ENCODE measurements around the gene CAP2.
"Not testable (repeated sequence)": the region's sequence is repeated elsewhere in the genome, so short reads cannot be mapped to it uniquely, and the experiment has no call there.

Gene CAP2

DNA sequence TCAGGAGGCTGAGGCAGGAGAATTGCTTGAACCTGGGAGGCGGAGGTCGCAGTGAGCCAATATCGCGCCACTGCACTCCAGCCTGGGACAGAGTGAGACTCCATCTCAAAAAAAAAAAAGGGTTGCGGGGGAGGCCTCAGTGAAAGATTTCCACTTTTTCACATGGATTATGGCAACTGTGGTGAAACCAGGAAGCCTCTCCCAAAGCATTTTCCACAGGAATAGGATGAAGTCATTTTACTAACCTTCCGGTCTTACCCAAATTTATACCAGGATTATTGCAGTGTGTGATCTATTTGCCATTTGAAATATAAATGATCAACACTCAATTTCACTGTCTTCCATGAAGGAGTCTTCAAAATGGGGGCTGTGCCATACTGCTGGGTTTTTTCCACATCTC lies 113.1 kb downstream of the CAP2 start:
- FAIRE-seq = no peak

DNA sequence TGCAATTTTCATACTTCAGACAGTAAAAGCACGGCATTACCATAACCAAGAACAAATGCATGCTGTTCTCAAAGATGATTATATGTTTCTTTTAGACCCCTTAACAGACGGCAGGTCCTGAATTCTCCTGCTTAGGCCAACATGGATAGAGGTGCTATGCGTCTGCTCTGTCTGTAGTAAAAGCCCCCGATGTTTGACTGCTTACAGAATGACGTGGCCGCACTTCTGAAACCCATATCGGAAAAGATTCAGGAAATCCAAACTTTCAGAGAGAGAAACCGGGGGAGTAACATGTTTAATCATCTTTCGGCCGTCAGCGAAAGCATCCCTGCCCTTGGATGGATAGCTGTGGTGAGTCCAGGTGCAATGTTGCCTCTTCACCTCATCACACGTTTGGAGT lies 113.6 kb downstream of the CAP2 start:
- FAIRE-seq = no peak

DNA sequence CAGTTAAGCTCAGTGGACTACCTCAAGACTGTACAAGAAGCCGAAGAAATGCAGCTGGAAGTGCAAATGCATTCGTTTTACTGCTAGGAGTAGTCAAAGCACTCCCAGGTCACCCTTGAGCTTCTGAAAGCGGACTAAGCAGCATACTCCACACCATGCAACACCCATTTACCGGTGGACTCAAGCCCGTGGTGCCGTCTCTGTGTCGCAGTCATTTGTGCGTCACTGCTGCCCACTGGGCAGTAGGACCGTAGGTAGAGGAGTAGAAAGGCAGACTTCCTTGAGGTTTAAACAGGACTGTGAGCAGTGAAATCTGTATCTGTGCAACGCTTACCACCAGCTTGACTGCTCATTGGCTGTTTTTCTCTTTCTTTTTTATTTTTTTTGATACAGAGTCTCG lies 117.7 kb downstream of the CAP2 start:
- FAIRE-seq = no peak

DNA sequence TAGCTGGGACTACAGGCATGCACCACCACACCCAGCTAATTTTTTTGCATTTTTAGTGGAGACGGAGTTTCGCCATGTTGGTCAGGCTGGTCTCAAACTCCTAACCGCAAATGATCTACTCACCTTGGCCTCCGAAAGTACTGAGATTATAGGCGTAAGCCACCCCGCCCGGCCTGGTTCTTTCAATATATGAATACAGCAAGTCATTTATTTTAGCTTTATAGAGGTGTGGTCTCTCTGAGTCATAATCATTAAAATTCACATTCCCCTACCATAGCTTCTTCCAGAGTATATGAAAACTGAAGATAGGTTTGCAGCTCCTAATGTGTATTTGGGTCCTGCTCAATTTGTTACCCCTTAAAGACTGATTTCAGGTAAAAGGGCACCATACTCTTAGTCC lies 118.2 kb downstream of the CAP2 start:
- no peak for FAIRE-seq

DNA sequence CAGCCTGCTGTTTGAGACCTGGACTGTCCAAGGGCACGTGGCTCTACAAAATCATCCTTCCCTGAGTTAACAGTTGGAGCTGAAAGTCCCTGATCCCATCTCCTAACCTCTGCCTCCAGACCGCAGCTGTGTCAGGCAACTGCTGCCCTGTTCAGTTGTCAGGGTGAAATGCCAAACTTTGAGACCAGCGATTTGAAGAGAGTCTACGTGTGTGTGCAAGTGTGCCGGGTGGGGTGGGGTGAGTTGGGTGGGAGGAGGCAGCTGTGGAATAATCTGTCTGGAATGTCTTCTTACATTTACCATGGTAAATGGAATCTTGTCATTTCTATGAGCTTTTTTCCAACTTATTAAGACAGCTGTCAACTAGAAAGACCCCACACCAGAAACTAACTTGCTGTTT lies 125.7 kb downstream of the CAP2 start:
- FAIRE-seq = no peak

DNA sequence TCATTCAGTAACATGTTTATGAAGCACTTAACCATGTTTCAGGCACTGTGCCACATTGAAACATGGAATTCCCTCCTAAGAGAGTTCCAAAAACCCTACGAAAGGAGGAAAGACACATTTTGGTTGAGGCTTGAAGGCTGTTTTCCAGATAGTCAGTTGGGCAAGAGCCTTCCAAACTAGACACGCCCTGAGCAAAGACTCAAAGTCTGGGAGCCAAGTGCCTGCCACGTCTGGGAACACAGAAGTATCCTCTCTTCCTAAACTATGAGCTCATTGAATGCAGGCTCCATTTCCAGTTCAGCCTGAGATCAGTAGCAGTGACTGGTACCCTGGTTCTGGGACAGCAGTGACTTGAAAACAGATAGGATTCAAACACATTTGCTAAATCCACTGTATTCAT lies 132.2 kb downstream of the CAP2 start:
- FAIRE-seq = no peak

DNA sequence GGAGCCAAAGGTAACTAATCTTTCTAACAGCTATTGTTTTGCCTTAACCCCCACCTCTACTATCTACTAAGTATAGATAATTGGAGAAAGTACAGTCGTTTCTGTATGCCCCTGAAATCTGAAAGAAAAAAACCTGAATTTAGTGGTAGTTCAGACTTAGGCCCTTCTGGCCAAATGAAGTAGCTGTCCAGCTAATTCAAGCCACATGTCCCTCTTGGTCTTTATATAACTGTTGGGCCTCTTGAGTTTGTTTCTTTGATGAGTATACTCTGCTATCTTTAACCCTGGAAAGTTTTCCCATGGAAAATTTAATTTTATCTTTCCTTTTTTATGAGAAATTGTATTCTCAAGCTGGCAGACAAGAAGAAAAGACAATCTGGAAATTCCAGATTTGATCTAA lies 133.7 kb downstream of the CAP2 start:
- FAIRE-seq = no peak

DNA sequence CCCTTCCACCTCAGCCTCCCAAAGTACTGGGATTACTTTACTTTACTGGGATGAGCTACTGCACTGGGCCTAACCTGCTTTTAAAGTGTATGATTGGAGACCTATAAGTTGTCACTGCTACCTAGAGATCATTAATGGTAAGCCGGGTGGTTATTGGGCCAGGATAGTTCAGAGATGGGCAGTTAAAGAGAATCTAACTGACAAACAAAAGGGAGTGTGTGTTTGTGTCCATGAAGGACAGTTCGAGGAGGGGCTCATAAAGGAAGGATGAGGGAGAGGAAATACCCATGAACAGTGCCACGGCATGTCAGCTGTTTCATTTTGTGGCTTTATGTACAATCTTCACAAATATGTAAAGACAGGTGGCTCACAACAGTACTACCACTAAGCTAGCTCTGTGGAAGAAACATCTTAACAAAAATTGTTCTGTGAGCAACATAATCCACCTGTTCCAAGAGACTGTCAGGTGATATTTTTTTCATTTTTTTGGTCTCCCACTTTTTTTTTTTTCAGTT lies 137.0 kb downstream of the CAP2 start:
- no peak for FAIRE-seq

DNA sequence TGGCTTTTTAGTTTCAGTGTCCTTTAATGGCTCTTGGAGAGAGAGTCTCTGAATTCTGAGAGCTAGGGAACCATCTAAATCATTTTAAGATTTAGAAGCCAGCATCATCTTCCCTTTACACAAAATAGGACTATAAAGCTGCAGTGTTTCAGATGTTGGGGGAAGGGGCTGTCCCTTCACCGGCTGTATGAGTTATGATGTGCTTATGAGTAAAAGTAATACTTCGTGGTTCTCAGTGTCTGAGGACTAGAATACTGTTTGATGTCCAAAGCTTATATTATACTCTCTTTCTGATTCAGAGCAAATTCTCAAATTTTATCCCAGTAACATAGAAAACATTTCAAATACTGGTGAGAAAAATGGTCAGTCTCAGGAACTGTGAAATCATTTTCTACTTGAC lies 143.2 kb downstream of the CAP2 start:
- no peak for FAIRE-seq

DNA sequence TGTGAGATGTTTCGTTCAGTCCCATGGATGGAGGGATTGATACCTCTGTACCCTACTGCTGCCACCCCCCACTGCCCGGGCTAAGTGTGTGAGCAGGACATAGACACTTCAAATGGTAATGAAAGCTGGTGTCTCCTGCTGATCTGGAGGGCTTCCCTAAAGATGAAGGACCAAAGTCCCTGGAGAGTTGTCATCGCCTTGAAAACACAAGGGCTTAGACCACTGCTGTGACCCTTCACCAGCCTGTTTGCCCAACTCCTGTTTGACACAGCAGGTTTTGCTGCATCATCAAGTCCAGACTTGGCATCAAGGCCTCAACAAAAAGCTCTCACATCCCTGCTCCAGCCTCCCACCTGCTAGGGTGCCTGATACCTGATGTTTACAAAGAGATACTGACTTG lies 148.8 kb downstream of the CAP2 start:
- no peak for FAIRE-seq

DNA sequence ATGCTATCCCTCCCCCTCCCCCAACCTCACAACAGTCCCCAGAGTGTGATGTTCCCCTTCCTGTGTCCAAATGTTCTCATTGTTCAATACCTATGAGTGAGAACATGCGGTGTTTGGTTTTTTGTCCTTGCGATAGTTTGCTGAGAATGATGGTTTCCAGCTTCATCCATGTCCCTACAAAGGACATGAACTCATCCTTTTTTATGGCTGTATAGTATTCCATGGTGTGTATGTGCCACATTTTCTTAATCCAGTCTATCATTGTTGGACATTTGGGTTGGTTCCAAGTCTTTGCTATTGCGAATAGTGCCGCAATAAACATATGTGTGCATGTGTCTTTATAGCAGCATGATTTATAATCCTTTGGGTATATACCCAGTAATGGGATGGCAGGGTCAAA lies 152.3 kb downstream of the CAP2 start:
- FAIRE-seq = not testable (repeated sequence)

DNA sequence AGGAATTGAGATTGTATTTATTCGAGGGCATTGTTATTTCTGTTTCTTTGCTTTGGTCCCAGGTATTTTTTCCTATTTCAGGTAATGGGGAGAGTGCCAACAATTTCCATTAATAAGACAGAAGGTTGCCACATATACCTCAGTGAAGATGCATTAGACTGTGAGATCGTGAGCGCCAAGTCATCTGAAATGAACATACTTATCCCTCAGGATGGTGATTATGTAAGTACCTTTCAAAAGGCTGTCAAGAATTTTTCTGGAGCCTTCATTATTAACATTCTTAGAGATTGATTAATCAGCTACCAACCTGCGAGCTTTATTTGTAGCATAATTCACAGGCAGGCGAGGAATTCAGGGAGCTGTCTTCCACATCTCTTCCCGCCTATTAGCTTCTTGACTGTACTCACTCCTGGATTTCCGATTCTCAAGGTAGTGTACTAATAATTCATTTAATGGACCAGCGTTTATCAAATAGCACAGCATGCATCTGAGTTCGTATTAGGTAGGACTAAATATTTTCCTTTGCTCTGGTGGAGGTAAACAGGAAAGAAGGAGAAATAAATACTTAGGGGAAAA lies 158.1 kb downstream of the CAP2 start:
- no peak for FAIRE-seq

DNA sequence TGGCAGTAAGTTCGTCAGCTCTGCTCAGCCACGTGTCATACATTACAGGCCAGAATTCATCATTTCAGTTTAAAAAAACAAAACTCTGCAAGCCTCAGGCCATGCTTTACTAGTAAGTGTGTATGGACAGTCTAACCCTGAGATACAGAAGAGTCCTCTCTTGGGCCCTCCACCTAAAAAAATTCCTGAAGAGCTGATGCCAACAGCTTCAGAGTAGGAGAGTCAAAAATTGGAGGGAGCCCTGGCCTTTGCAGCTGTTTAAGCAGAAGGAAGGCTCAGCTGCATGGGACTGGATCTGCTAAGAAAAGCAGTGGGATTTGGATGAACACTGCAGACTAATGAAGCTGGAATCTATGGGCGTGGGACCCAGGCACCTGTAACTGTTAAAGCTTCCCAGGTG lies 159.5 kb downstream of the CAP2 start:
- FAIRE-seq = no peak

DNA sequence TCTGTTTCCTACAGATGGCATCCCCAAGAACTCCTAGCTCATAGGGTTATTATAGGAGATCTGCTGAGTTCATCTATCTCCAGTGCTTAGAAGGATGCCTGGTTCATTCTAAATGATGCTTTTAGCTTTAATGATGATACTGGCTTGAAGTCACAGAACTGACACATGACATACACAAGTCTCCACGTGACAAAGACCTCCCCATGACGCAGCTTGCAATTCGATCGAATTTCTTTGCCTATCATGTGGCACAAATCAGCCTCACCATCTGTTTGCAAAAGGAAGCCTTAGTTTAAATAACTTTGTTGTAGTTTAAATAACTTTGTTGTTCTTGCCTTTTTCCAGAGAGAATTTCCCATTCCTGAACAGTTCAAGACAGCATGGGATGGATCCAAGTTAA lies 162.6 kb downstream of the CAP2 start:
- no peak for FAIRE-seq

DNA sequence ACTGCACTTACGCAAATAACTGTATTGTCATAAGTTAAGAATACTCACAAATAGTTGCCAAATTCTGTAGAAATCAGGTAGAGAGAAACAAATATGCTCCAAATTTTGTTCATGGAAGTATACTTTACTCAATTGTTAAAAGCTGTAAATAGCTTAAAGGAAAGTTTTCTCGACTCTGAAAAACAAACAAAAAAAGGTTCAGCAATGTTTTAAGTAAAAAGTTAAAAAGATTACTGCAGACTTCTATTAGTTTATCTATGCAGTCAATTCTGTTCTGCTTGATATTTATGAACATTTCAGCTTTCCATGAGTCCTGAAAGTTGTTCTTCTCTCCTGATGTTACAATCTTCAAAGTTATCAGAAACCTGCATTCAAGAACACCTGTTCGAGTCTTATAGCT lies 169.2 kb downstream of the CAP2 start:
- peak; percentile 67 for FAIRE-seq

DNA sequence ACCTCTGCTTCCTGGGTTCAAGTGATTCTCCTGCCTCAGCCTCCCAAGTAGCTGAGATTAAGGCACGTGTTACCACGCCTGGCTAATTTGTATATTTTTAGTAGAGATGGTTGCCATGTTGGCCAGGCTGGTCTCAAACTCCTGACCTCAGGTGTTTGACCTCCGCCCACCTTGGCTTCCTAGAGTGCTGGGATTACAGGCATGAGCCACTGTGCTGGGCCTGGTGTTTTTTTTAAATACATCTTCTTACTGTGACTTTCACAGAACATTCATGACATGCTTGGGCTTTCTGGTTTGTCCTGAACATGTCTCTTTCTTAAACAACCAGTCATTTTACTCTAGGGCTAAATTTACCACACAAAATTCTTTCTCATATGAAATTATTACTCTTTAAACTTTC lies 172.0 kb downstream of the CAP2 start:
- FAIRE-seq = peak; percentile 89

DNA sequence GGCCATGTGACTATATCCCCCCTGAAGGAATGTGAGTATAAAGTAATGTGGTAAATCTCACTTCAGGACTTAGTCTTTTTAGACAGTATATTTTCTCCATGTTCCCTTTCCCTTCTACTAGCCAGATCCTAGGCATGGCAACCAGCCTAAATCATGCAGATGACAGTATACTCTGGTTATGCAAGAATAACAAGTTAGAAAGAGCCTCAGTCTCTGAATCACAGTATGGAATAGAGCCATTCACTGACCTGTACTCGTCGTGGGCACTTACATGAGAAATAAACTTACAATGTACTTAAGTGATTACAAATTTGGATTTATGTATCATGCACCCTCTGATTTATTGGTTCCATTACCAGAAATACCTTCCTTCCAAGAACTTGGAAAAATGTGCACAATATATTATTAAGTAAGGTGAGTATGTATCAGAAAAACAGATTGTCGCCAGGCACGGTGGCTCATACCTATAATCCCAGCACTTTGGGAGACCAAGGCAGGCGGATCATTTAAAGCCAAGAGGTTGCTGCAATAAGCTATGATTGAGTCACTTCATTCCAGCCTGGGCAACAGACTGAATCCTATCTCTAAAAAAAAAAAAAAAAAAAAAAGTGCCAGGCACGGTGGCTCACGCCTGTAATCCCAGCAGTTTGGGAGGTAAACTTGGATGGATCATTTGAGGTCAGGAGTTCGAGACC lies 181.6 kb downstream of the CAP2 start:
- FAIRE-seq = no peak

DNA sequence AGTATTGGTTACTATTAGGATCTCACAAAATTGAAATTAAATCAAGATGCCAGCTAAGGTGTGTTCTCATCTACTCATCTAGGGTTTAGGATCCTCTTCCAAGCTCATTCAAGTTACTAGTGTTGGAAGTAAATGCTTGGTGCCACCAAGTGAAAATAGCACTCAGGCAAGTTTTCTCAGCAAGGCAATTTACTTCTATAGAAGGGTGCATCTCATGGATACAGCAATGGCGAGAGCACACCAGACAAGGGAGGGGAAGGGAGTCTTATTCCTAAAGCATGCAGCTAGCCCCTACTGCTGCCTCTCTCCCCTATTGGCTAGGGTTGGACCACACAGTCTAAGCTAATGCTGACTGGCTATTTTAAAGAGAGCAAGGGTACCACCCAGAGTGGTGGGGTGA lies 183.7 kb downstream of the CAP2 start:
- FAIRE-seq = no peak

DNA sequence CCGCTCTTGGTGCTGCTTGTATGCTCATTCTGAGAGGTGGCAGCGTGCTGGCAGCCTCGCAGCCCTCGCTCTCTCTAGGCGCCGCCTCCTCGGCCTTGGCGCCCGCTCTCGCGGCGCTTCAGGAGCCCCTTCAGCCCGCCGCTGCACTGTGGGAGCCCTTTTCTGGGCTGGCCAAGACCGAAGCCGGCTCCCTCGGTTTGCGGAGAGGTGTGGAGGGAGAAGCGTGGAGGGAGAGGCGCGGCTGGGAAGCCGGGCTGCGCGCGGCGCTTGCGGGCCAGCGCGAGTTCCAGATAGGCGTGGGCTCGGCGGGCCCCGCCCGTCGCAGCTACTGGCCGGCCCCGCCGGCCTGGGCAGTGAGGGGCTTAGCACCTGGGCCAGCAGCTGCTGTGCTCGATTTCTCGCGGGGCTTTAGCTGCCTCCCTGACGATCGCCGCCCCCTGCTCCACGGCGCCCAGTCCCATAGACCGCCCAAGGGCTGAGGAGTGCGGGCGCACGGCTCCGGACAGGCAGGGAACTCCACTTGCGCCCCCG lies 187.2 kb downstream of the CAP2 start:
- FAIRE-seq = no peak

DNA sequence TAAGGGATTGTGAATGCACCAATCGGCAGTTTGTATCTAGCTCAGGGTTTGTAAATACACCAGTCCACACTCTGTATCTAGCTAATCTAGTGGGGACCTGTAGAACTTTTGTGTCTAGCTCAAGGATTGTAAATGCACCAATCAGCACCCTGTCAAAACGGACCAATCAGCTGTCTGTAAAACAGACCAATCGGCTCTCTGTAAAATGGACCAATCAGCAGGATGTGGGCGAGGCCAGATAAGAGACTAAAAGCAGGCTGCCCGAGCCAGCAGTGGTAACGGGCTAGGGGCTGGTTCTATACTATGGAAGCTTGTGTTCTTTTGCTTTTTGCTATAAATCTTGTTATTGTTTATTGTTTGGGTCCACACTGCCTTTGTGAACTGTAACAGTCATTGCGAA lies 187.9 kb downstream of the CAP2 start:
- FAIRE-seq = not testable (repeated sequence)

DNA sequence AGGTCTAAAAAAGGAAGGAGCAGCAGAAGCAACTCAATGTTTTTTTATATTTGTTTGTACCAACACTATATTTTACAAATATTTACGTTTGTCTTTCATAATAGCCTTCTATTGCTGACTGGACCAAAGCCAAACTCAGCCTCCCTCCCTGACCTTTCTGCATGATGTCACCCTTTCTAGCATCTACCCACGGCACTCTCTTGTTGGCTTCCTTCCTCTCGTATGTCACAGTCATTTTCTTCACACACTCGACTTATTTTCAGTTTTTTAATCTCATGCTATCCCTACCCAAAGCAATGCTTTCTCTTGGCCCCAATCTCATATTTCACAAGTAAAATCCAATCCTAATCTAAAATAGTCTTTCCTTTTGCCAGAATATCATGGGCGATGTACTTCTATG lies 190.4 kb downstream of the CAP2 start:
- FAIRE-seq = no peak

DNA sequence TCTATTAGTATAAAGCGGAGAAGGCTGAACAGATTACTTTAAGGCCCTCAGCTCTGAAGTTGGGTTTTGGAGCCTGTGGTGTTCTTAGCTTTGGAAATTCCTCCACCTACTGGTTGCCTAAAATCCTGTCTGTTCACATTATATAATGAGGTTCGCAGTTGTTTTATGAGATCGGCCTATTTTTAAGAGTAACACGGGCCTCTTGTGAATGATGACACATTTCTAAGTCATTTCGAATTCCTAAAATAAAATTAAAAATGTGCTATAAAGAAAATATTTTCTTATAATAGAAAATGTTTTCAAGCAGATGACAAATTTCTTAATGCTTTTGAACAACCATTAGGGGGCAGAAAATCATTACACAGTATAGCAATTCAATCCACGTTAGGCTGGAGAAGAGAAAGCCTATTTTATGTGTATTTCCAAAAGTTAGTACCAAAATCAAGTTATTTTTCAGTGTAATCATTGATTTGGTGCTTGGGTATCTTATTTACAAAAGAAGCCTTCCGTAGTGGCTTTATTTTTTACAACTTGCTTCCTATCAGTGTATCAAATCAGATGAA lies 190.9 kb downstream of the CAP2 start:
- FAIRE-seq = peak; percentile 92

DNA sequence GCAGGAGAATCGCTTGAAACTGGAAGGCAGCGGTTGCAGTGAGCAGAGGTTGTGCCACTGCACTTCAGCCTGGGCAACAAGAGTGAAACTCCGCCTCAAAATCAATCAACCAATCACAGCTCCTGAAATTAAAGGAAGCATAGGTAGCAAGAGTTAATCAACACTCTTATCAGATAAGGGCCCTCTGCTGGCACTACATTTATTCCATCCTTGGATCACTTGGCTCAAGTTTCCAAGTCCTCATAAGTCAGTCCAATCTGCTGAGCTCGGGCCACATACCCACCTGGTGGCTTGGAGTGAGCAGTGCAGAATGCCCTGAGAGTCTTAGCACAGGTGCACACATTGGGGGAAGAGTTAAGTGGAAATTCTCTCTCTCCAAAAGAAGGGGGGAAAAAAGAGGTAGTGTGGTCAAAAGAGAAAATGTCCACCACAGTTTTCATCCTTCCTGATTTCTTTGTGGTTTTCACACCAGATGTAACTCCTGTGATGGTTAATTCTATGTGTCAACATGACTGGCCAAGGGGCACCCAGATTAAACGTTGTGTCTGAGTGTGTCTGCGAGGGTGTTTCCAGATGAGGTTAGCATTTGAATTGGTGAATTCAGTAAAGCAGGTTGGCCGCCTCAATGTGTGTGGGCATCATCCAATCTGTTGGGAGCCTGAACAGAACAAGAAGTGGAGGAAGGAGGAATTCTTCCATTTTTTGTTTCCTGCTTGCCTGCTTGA lies 192.5 kb downstream of the CAP2 start:
- FAIRE-seq = no peak

DNA sequence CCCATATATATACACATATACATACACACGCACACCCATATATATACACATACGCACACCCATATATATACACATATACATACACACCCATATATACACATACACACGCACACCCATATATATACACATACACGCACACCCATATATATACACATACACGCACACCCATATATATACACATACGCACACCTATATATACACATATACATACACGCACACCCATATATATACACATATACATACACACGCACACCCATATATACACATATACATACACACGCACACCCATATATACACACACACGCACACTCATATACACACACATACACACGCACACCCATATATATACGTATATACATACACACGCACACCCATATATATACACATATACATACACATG lies 193.2 kb downstream of the CAP2 start:
- not testable (repeated sequence) for FAIRE-seq

All from G401.6 (cell line).